CD14-positive monocyte (primary cell): ENCODE data around the gene GDF10. TPM values are rescaled to one million over a fixed set of nuclear protein-coding genes. Genes with fewer than 3 reads are reported as not detected.

Experiments
- DNase-seq, 3 donors: peaks; one replicate each; pipeline ENCODE4 v3.0.0-alpha.2; 2011 to 2022
- H2AFZ ChIP-seq: 2 replicates; pipeline ENCODE4 v1.6.0; 2012; ENCODE audit warnings: mild to moderate bottlenecking, low read depth, low read length, inconsistent platforms; ENCODE audit not compliant: insufficient read depth, poor library complexity, severe bottlenecking
- H3K27ac ChIP-seq, 2 donors: 1 replicate in 1 of 2; 2 replicates in 1 of 2; pipeline ENCODE4 v1.5.1; 2012 to 2013; ENCODE audit warnings: low read length in 2 of 2, control low read depth in 1 of 2, inconsistent platforms in 1 of 2, low read depth in 1 of 2, mild to moderate bottlenecking in 1 of 2
- H3K27me3 ChIP-seq, 2 donors: one replicate each; pipeline versions ENCODE4 v1.6.0 to v1.6.1; 2011 to 2013; ENCODE audit warnings: low read length in 2 of 2; ENCODE audit not compliant: control insufficient read depth in 2 of 2, insufficient read depth in 2 of 2
- H3K36me3 ChIP-seq, 2 donors: replicated peaks in 1 of 2; 1 replicate in 1 of 2; 2 replicates in 1 of 2; pipeline versions ENCODE4 v1.5.1 to v1.6.1; 2012 to 2013; ENCODE audit warnings: low read length in 2 of 2, control low read depth in 1 of 2, inconsistent platforms in 1 of 2, mild to moderate bottlenecking in 1 of 2; ENCODE audit not compliant: insufficient read depth in 2 of 2, control insufficient read depth in 1 of 2
- H3K4me1 ChIP-seq, 2 donors: 1 replicate in 1 of 2; 2 replicates in 1 of 2; pipeline versions ENCODE4 v1.5.1 to v1.6.1; 2012 to 2013; ENCODE audit warnings: low read length in 2 of 2, control low read depth in 1 of 2, inconsistent platforms in 1 of 2, mild to moderate bottlenecking in 1 of 2, moderate library complexity in 1 of 2; ENCODE audit not compliant: insufficient read depth in 2 of 2, control insufficient read depth in 1 of 2
- H3K4me2 ChIP-seq: replicated peaks from 2 replicates; pipeline ENCODE3; 2012; ENCODE audit warnings: low read length, moderate library complexity, mild to moderate bottlenecking; ENCODE audit not compliant: poor library complexity, severe bottlenecking; ENCODE audit errors: extremely low read depth
- H3K4me3 ChIP-seq, 3 experiments: fragments of 200-600 bp in 1 of 3; sonication (generic) in 1 of 3; replicated peaks in 1 of 3; 1 replicate in 2 of 3; 2 replicates in 1 of 3; pipeline ENCODE4 v1.5.1; 2011 to 2013; ENCODE audit warnings: low read length in 3 of 3, mild to moderate bottlenecking in 3 of 3, control low read depth in 2 of 3, low read depth in 2 of 3, inconsistent platforms in 1 of 3, moderate library complexity in 1 of 3
- H3K79me2 ChIP-seq: 2 replicates; pipeline ENCODE4 v1.6.0; 2012; ENCODE audit warnings: mild to moderate bottlenecking, control low read depth, inconsistent platforms, low read length, moderate library complexity; ENCODE audit not compliant: insufficient read depth
- H3K9ac ChIP-seq: 2 replicates; pipeline ENCODE4 v1.6.0; 2017; ENCODE audit warnings: low read length, mild to moderate bottlenecking; ENCODE audit not compliant: insufficient read depth, poor library complexity, severe bottlenecking
- H3K9me3 ChIP-seq, 2 donors: replicated peaks in 1 of 2; 1 replicate in 1 of 2; 2 replicates in 1 of 2; pipeline versions ENCODE4 v1.5.1 to v1.6.1; 2012 to 2013; ENCODE audit warnings: low read length in 2 of 2, control low read depth in 1 of 2; ENCODE audit not compliant: control insufficient read depth in 1 of 2, insufficient read depth in 1 of 2
- H4K20me1 ChIP-seq: 2 replicates; pipeline ENCODE4 v1.6.0; 2012; ENCODE audit warnings: mild to moderate bottlenecking, low read length, control low read depth, moderate library complexity; ENCODE audit not compliant: insufficient read depth
- H3K27ac Mint-ChIP-seq, 7 donors: one replicate each; pipeline ENCODE4 v1.8.0; 2020; ENCODE audit warnings: mild to moderate bottlenecking in 7 of 7, mixed read lengths in 7 of 7, moderate library complexity in 6 of 7, inconsistent platforms in 2 of 7
- H3K27me3 Mint-ChIP-seq, 3 donors: one replicate each; pipeline ENCODE4 v1.8.0; 2021 to 2022; ENCODE audit warnings: low read depth in 3 of 3, mild to moderate bottlenecking in 3 of 3, mixed read lengths in 3 of 3, moderate library complexity in 3 of 3, inconsistent platforms in 1 of 3
- H3K36me3 Mint-ChIP-seq, 2 donors: one replicate each; pipeline ENCODE4 v1.8.0; 2020; ENCODE audit warnings: mixed read lengths in 2 of 2, inconsistent platforms in 1 of 2, mild to moderate bottlenecking in 1 of 2
- H3K4me1 Mint-ChIP-seq: one replicate; pipeline ENCODE4 v1.8.0; 2020; ENCODE audit warnings: mild to moderate bottlenecking, mixed read lengths
- H3K4me3 Mint-ChIP-seq, 2 donors: one replicate each; pipeline ENCODE4 v1.8.0; 2020; ENCODE audit warnings: mild to moderate bottlenecking in 2 of 2, mixed read lengths in 2 of 2, moderate library complexity in 1 of 2
- H3K9me3 Mint-ChIP-seq, 7 donors: one replicate each; pipeline ENCODE4 v1.8.0; 2020 to 2022; ENCODE audit warnings: mixed read lengths in 7 of 7, mild to moderate bottlenecking in 6 of 7, moderate library complexity in 6 of 7, inconsistent platforms in 2 of 7
- CTCF ChIP-seq: fragments of 200-600 bp; IDR thresholded peaks from one replicate; pipeline ENCODE4 v1.8.0; 2022; ENCODE audit warnings: antibody characterized with exemption, mild to moderate bottlenecking
- WGBS: methylation state at CpG from one replicate; pipeline ENCODE4 v1.1.5; 2013; ENCODE audit warnings: missing lambda C conversion rate; ENCODE audit not compliant: insufficient coverage; 5-methylcytosine and 5-hydroxymethylcytosine counted together
- intact Hi-C, 2 donors: fragments of 100-400 bp; cut with micrococcal nuclease; formaldehyde crosslinking; loops; one replicate each; pipeline versions ENCODE4 v1.15.0 to v1.15.1; 2023
- polyA plus RNA-seq, 3 donors: library from polyadenylated mRNA; depleted of rRNA in 1 of 3; unstranded in 2 of 3; stranded (reverse) in 1 of 3; fragments of 300-500 nt in 2 of 3; fragments of >200 nt in 1 of 3; fragmentation: Illumina TruSeq in 2 of 3; gene quantifications; 1 replicate in 2 of 3; 2 replicates in 1 of 3; pipeline ENCODE4 v1.2.3, GENCODE V29; 2012 to 2021

The GDF10 gene
- polyA plus RNA-seq, 3 donors, result not detected

DNA sequence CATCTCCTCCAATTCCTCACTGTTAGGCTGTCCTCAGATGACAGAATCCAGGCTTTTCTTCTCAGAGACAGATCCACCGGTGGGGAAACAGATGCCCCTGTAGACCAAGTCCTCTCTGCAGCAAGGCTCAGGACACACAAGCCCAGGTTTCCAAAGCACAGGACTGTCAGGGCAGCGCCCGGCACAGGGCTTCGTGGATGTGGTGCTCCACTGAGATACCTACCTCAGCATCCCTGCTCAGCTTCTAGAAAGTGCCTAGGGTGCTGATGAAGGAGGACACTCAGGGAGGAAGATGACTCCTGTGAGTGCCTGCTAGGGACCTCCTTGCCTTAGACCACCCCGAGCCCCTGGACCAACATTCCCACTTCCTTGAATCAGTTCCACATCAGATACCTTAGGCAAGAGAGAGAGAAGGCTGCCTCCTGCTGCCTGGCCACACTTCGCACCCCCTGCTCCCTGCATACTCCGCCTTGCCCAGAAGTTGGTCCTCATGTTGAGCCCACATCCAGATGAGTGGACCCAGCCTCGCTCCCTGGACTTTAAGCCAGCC is 39.3 kb downstream of the GDF10 start:
- WGBS, result 83% methylated on average over 7 of the region's 8 CpGs

More for the DNA sequence above, 39.3 kb downstream of the GDF10 start:
- H3K4me2 ChIP-seq, result no peak overlapping the region
- H3K9me3 ChIP-seq, result no peaks in the 10 kb centered on the region
- H3K4me1 Mint-ChIP-seq, result peaks cover 11% of the 10 kb centered on the region
- H2AFZ ChIP-seq, result no peak overlapping the region
- H3K4me3 ChIP-seq, result no peak overlapping the region
- peak overlapping the region in 1 of 7 donors; percentile 74 for H3K27ac Mint-ChIP-seq
- no peaks in the 10 kb centered on the region for H4K20me1 ChIP-seq
- no peak overlapping the region for H3K27ac ChIP-seq
- no peak overlapping the region for H3K4me3 Mint-ChIP-seq
- no peak for DNase-seq
- H3K27me3 ChIP-seq, result no peaks in the 10 kb centered on the region
- peaks cover 5 to 7% (median 5%) of the 10 kb centered on the region in 3 donors for H3K27me3 Mint-ChIP-seq
- intact Hi-C loops, result no loop called here
- H3K36me3 Mint-ChIP-seq, result no peaks in the 10 kb centered on the region
- peaks cover 0 to 2% (median 0%) of the 10 kb centered on the region in 7 donors for H3K9me3 Mint-ChIP-seq
- peaks cover 9% of the 10 kb centered on the region in 2 donors for H3K4me1 ChIP-seq
- no peaks in the 10 kb centered on the region for H3K79me2 ChIP-seq
- no peak overlapping the region for H3K9ac ChIP-seq
- TF ChIP-seq CTCF, result no peak
- H3K36me3 ChIP-seq, result no peaks in the 10 kb centered on the region
